ENCODE data around the gene AGBL5.

The AGBL5 gene

GRCh38 chr2:27024188-27024587 is 27.3 kb upstream of the AGBL5 start:
- DNase-seq, result no peak

GRCh38 chr2:27024812-27025211 is 26.7 kb upstream of the AGBL5 start:
- no peak for DNase-seq

- no peak for DNase-seq
Observed at GRCh38 chr2:27025281-27025800, 26.1 kb upstream of the AGBL5 start.

DNA sequence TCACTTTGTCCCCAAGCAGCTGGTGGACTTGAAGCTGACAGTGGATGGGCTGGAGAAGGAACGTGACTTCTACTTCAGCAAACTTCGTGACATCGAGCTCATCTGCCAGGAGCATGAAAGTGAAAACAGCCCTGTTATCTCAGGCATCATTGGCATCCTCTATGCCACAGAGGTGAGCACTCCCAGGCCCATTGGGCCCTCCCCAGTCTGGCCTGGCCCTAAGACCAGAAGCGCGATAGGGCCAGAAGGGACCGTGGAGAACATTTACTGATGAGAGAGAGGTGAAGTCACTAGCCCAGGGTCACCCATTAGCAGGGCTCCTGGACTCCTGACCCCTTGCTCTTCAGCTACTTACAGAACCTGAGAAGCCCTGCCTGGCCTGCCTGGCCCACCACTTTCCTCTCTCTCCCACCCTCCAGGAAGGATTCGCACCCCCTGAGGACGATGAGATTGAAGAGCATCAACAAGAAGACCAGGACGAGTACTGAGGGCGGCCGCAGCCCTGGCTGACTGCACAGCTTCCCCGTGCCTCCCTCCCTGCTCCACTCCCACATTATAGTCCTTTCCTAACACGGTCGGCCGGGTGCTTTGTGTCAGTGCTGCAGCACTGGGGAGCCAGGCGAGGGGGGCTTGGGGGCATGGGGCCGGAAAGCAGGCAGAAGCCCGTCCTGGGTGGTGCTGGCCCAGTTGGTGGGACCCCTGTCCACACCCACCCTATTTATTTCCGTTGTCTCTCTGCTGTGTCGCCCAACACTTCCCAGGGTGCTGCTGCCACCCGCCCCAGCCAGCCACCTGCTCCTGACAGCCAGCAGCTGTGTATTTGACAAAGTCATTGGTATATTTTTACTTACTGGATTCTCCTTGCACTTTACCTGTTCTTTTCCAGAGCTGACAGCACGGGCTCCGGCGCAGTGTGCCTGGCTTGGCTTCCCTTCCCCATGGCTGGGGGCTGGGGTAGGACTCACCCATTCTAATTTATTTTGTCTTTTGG is 25.3 kb upstream of the AGBL5 start:
- no peak for DNase-seq

DNA sequence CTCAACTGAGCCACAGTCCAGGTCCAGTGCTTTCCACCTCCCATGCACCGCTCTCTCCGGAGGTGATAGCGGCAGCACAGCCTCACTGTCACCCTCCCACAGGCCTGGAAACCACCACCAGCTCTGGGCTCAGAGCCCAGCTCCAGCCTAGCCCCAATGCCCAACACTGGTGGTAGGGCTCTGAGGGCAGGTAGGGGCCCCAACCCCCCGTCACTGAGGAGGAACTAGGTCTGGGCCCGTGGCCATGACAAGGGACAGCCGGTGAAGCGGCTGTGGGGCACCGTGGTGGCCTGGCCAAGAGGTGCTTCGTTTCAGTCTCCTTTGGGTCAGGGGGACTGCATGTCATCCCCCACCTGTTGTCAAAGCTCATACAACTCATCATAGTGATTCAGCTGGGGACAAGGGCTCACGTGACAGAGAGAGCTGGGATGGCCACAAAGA is 24.2 kb upstream of the AGBL5 start:
- no peak for DNase-seq

GRCh38 chr2:27029051-27029450 is 22.4 kb upstream of the AGBL5 start:
- DNase-seq, result no peak

GRCh38 chr2:27032495-27033252 is 18.8 kb upstream of the AGBL5 start, which contains the start of gene TMEM214:
TMEM214 (plus strand) TSS chr2:27032965; CDS start chr2:27033016, 51 bp downstream.
- peak; percentile 92 for DNase-seq

GRCh38 chr2:27033253-27033852 is 18.1 kb upstream of the AGBL5 start:
- DNase-seq, result no peak

DNA sequence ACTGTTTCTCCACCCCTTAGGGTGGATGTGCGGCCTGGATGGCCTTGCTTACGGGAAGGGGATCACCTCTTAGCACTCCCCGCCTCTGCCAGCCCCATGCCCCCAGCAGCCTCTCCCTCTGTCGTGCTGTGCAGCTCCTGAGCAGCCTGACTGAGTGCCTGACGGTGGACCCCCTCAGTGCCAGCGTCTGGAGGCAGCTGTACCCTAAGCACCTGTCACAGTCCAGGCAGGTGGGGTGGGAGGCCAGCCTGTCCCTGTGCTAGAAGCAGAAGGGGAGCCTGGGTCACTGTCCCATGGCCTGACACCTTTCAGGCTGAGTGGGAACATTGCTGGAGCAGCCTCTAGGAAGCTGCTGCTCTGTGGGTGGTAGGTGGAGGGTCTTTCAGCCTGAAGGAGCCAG is 13.5 kb upstream of the AGBL5 start:
- DNase-seq, result no peak

DNA sequence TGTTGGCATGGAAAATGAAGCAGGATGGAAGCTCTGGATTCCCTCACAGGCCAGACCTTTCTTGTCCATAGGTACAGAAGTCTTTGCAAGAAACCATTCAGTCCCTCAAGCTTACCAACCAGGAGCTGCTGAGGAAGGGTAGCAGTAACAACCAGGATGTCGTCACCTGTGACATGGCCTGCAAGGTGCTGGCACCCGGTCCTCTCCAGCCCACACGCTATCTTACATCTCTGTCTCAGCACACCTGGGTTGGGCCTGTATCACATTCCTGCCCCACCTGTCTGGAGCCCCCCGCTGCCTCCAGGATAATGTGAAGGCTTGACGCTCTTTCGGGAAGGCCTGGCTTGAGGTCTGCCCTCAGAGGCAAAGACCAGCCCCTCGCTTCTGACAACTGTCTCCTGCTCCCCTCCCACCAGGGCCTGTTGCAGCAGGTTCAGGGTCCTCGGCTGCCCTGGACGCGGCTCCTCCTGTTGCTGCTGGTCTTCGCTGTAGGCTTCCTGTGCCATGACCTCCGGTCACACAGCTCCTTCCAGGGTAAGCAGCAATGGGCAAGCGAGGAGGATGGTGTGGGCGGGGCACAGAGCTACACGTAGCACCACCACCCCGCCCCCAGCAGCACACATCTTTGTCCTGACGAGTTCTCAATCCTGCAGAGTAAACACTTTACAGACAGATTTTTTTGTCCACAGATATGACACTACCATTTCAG is 12.7 kb upstream of the AGBL5 start:
- no peak for DNase-seq

DNA sequence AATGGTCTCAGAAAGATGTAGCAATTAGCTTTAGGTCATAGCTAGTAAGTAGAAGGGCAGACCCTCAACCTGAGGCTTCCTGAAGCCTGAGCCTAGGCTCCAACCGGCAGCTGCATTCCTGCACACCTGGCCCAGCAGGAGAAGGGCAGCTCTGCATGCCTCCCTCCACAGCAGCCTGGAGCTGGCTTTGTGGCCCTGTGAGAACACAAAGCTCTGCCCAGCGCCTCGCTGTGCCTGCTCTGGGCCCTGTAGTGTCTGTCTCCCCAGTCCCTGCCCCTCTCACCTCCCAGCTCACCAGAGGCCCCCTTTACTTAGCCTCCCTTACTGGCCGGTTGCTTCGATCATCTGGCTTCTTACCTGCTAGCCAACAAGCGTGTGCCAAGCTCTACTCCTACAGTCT is 12.0 kb upstream of the AGBL5 start:
- no peak for DNase-seq

GRCh38 chr2:27039871-27040270 is 11.6 kb upstream of the AGBL5 start:
- DNase-seq, result no peak

DNA sequence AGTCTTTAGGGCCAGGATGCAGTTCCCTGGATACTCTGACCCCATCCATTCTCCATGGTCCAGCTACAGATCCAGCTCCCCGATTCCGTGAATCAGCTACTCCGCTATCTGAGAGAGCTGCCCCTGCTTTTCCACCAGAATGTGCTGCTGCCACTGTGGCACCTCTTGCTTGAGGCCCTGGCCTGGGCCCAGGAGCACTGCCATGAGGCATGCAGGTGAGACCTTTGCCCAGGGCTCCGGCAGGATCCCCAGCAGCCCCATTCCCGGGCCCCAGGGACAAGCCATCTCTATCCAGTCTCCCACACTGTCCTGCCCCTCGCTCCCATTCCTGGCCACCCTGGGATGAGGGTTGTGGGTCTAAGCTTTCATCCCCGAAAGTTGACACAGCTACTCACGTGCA is 11.2 kb upstream of the AGBL5 start:
- no peak for DNase-seq

DNA sequence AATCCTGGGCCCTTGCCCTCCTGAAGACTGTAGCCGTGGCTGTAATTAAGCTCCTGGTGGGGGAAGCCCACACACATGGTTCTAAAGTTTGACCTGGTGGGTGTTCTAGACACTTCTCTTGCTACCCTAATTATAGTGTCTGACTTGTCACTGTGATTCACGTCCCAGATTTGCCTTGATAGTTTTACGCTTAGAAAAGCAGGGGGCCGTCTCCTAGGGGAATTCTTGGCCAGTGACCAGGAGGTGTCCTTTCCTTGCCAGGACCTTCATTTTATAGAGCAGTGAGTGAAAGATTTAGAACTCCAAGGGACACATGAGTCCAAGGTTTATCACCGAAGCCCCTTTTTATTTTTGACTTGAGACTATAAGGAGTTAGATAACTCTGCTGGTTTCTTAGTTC is 9.7 kb upstream of the AGBL5 start:
- DNase-seq, result no peak

DNA sequence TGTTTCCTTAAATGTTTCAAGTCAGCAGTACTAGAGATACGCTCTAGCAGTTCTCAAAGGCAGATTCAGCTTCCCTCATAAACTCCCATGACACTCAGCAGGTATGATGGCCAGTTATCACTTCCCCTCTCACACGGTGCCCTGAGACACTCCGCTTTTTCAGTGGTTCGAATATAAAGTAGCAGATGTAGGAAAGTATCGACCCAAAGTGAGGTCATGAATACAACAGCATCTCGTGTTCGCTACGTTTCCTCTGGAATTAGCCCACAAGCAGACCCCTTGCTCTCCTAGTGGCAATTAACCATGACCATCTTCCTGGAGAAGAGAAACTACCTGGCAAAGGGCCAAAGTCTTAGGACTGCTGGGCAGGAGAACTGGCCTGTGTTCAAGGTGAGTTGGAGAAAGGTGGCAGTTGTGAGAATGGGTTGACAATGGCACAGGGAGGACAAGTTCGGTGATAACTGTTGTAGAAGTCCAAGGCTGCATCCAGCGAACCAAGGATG is 9.3 kb upstream of the AGBL5 start:
- DNase-seq, result no peak

- no peak for DNase-seq
Observed at GRCh38 chr2:27042985-27043634, 8.4 kb upstream of the AGBL5 start.

GRCh38 chr2:27049422-27050280 is 1.8 kb upstream of the AGBL5 start:
- DNase-seq, result peak; percentile 69

- peak; percentile 94 for DNase-seq
Observed at GRCh38 chr2:27050281-27050995, 1.0 kb upstream of the AGBL5 start.

DNA sequence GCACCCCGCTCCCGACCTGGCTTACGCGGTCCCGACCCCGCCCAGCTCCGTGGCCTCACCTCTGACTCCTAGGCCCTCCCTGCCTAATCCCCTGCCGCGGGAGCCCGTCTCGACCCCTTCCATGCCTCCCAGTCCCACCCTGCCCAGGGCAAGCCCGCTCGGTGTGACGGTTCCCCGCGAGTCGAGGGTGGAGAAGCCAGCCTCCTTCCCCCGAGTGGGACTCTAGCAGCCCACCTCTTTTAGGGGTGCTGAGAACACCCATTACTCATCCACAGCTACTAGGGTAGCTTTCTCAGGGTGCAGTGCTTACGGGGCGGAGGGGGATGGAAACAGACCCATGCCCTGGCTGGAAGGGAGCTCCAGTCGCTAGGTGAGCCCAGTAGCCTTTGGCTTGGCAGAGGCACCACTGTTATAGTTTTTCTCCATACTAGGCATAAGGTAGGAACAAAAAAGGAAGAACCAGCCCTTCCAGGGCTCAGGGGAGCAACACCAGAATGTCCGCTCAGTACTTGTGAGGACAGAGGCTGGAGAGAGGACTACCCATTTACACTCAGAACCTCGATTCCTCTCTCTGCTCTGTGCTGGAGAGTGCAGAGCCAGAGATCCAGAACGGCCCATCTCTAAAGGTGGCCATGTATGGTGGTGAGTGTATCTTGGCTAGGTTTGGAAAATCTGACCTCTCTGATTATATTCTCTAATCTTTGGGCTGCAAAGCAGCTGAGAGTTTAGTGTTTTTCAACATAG is 606 bp downstream of the AGBL5 start:
- peak; percentile 34 for DNase-seq

All from activated CD4-positive, alpha-beta T cell treated with anti-CD3 and anti-CD28 coated beads, Interleukin-2, amount 50 U/mL, for 16 hours (primary cell).